Suprapubic skin (tissue), 3 donors: ENCODE results near the gene PTTG1IP.

Experiments used
- CTCF ChIP-seq, 2 donors: fragments of 200-600 bp in 1 of 2; fragments of 450-650 bp in 1 of 2; sonication (generic) in 1 of 2; IDR thresholded peaks; one replicate each; pipeline ENCODE4 v1.5.1; 2016 to 2019; ENCODE audit warnings: antibody characterized with exemption in 2 of 2, mild to moderate bottlenecking in 1 of 2, moderate library complexity in 1 of 2
- POLR2A ChIP-seq, 2 donors: fragments of 450-650 bp; IDR thresholded peaks; one replicate each; pipeline ENCODE4 v1.6.1; 2017; ENCODE audit warnings: antibody characterized with exemption in 2 of 2, mild to moderate bottlenecking in 2 of 2, moderate library complexity in 2 of 2

DNA sequence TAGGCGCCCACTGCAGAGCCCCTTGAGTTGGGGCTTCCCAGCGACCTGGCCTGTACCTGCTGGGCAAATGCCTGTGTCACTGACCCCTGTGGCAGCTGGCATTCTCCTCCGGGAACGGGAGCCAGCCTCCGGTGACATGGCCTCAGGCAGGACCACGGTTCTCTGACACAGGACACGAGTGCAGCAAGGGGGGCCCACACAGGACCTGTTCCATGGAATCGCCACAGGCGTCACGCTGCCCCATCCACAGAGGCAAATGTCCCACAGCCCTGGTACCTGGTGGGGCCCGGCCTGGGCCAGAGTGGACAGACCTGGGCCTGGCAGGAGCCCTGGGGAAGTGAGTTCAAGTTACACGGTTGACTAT is 44.6 kb upstream of the PTTG1IP start:
- no peak for TF ChIP-seq CTCF (IDR thresholded peaks at IDR 0.05)
- no peak for TF ChIP-seq POLR2A (IDR thresholded peaks at IDR 0.05)
